Vagina (tissue), 2 donors: Measurements from ENCODE around the gene SCN11A.

Experiments used
- POLR2A ChIP-seq, 2 donors: fragments of 450-650 bp; IDR thresholded peaks; one replicate each; pipeline ENCODE4 v1.6.1; 2017; ENCODE audit warnings: antibody characterized with exemption in 2 of 2, mild to moderate bottlenecking in 2 of 2, moderate library complexity in 2 of 2
- POLR2AphosphoS5 ChIP-seq, 2 donors: sonication (generic); formaldehyde crosslinking; IDR thresholded peaks; one replicate each; pipeline ENCODE4 v1.9.0; 2017; ENCODE audit warnings: antibody characterized with exemption in 2 of 2, mild to moderate bottlenecking in 2 of 2, low read depth in 1 of 2; ENCODE audit not compliant: insufficient read depth in 1 of 2
- TF ChIP-seq, protein P1 (sequence below), 3 experiments: fragments of 450-650 bp in 2 of 3; fragments of 200-600 bp in 1 of 3; sonication (generic) in 1 of 3; IDR thresholded peaks; one replicate each; pipeline ENCODE4 v1.5.1; 2017 to 2019; ENCODE audit warnings: antibody characterized with exemption in 3 of 3, mild to moderate bottlenecking in 2 of 3, moderate library complexity in 2 of 3

DNA sequence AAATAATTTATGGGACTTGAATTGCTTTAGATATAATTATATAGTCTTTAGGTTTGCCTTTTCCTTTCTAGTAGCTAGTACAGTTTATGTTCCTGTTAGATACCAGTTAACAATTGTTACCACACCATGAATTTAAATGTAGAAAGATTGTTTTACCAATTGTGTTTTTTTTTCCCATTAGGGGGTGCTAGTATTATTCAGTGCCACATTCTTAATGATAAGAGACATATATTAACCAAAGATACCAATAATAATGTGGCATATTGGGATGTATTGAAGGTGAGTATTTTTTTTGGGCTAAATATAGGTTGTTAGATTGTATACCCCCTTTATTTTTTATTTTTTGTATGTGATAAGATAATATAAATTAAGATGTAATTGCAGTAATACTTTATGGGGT, 27.8 kb upstream of the SCN11A start:
- TF ChIP-seq, protein P1, sequence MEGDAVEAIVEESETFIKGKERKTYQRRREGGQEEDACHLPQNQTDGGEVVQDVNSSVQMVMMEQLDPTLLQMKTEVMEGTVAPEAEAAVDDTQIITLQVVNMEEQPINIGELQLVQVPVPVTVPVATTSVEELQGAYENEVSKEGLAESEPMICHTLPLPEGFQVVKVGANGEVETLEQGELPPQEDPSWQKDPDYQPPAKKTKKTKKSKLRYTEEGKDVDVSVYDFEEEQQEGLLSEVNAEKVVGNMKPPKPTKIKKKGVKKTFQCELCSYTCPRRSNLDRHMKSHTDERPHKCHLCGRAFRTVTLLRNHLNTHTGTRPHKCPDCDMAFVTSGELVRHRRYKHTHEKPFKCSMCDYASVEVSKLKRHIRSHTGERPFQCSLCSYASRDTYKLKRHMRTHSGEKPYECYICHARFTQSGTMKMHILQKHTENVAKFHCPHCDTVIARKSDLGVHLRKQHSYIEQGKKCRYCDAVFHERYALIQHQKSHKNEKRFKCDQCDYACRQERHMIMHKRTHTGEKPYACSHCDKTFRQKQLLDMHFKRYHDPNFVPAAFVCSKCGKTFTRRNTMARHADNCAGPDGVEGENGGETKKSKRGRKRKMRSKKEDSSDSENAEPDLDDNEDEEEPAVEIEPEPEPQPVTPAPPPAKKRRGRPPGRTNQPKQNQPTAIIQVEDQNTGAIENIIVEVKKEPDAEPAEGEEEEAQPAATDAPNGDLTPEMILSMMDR (IDR thresholded peaks at IDR 0.05): no peak
- TF ChIP-seq POLR2AphosphoS5 (IDR thresholded peaks at IDR 0.05; ENCODE audit: insufficient read depth in 1 of 2, low read depth in 1 of 2) (no peak), POLR2A (IDR thresholded peaks at IDR 0.05) (no peak)
